ENCODE data around the gene CCDC9.
A peak's percentile ranks its signal among the peaks of the same experiment; 100 is the strongest.

Gene CCDC9

GRCh38 chr19:47255879-47256692 lies at the start of gene CCDC9:
TSS of gene CCDC9 (plus strand) at chr19:47256525. CDS start at chr19:47258401, 1,876 bp downstream.
- peak; percentile 97 for DNase-seq

GRCh38 chr19:47209319-47210179 lies 46.8 kb upstream of the CCDC9 start:
- no peak for DNase-seq

- no peak for DNase-seq
Measured at GRCh38 chr19:47210180-47210490, 46.2 kb upstream of the CCDC9 start.

- DNase-seq = peak; percentile 85
Measured at GRCh38 chr19:47210689-47211316, 45.5 kb upstream of the CCDC9 start.

GRCh38 chr19:47215581-47215980 lies 40.7 kb upstream of the CCDC9 start:
- DNase-seq = no peak

GRCh38 chr19:47221080-47221841 lies 35.1 kb upstream of the CCDC9 start:
- no peak for DNase-seq

- no peak for DNase-seq
Measured at GRCh38 chr19:47221890-47222289, 34.4 kb upstream of the CCDC9 start.

- DNase-seq = peak; percentile 87
Measured at GRCh38 chr19:47225746-47226425, 30.4 kb upstream of the CCDC9 start.

GRCh38 chr19:47226426-47227351 lies 29.6 kb upstream of the CCDC9 start:
- DNase-seq = peak; percentile 76

GRCh38 chr19:47227352-47228167 lies 28.8 kb upstream of the CCDC9 start:
- peak; percentile 93 for DNase-seq

GRCh38 chr19:47228168-47228936 lies 28.0 kb upstream of the CCDC9 start:
- no peak for DNase-seq

GRCh38 chr19:47228937-47229675 lies 27.2 kb upstream of the CCDC9 start:
- no peak for DNase-seq

- DNase-seq = no peak
Measured at GRCh38 chr19:47229676-47230053, 26.7 kb upstream of the CCDC9 start.

GRCh38 chr19:47230054-47230920 lies 26.0 kb upstream of the CCDC9 start:
- DNase-seq = no peak

- DNase-seq = no peak
Measured at GRCh38 chr19:47230921-47231214, 25.5 kb upstream of the CCDC9 start, which contains the start of gene BBC3. TSS of gene BBC3 (minus strand) at chr19:47231199. CDS start at chr19:47228431, 2,768 bp downstream.

GRCh38 chr19:47231215-47232054 lies 24.9 kb upstream of the CCDC9 start:
- DNase-seq = peak; percentile 85
